ENCODE measurements around the gene NID1. TPM values are rescaled to one million over a fixed set of nuclear protein-coding genes. Genes with fewer than 3 reads are reported as not detected.

The NID1 gene
- total RNA-seq, 4 donors from 2014 or later, result 139 to 322 (median 244) TPM

GRCh38 chr1:235942625-235942934, 122.3 kb downstream of the NID1 start:
- Histone ChIP-seq H3K9me3 (no peaks in the 10 kb centered on the region), H3K27me3 (no peaks in the 10 kb centered on the region), H3K36me3 (no peaks in the 10 kb centered on the region), H3K4me3 (no peak overlapping the region), H3K27ac (peak overlapping the region in 1 of 4 donors; percentile 24), H3K4me1 (peaks cover 0 to 6% (median 0%) of the 10 kb centered on the region in 3 donors)
- ATAC-seq, result peak; percentile 15
- TF ChIP-seq EP300 (IDR thresholded peaks at IDR 0.05), result no peak
- WGBS, 2 donors (ENCODE audit: low coverage in 1 of 2), result 82 to 91% methylated on average over 2 to 4 of the region's 6 CpGs

- Histone ChIP-seq H3K4me1 (peaks cover 0 to 6% (median 0%) of the 10 kb centered on the region in 3 donors), H3K4me3 (no peak overlapping the region), H3K9me3 (no peaks in the 10 kb centered on the region), H3K27ac (peak overlapping the region in 1 of 4 donors; percentile 16), H3K36me3 (no peaks in the 10 kb centered on the region), H3K27me3 (no peaks in the 10 kb centered on the region)
- WGBS, 2 donors (ENCODE audit: low coverage in 1 of 2), result 57 to 86% methylated on average over 2 to 12 of the region's 12 CpGs
- no peak for TF ChIP-seq POLR2A (IDR thresholded peaks at IDR 0.05)
- no peak for TF ChIP-seq EP300 (IDR thresholded peaks at IDR 0.05)
- peak; percentile 8 for TF ChIP-seq POLR2AphosphoS5 (IDR thresholded peaks at IDR 0.05)
- TF ChIP-seq CTCF (IDR thresholded peaks at IDR 0.05), result no peak
- peak; percentile 15 for ATAC-seq
These were observed 122.8 kb downstream of the NID1 start for GRCh38 chr1:235941876-235942624.

DNA sequence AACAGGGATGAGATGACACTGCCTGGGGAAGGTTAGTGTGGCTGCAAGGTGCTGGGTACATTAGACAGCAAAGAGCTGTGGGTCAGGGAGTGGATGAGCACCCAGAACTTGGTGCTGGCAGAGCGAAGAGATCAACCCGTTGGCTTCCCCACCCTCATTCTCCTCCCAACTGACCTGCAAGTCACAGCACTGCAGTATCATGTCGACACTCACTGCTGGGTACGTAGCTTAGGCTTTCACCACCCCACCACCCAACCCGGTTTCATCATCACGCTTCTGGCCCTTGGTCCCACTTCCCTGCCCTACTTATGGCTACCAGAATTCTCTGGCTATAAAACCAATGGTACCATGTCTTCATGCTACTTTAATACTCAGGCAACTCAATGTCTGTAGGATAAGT, 124.6 kb downstream of the NID1 start:
- Histone ChIP-seq H3K27me3 (no peaks in the 10 kb centered on the region), H3K4me1 (peaks cover 0 to 12% (median 3%) of the 10 kb centered on the region in 3 donors), H3K27ac (no peak overlapping the region), H3K36me3 (no peaks in the 10 kb centered on the region), H3K9me3 (no peaks in the 10 kb centered on the region), H3K4me3 (no peak overlapping the region)
- TF ChIP-seq POLR2A (IDR thresholded peaks at IDR 0.05) (no peak), CTCF (IDR thresholded peaks at IDR 0.05) (no peak), POLR2AphosphoS5 (IDR thresholded peaks at IDR 0.05) (no peak), EP300 (IDR thresholded peaks at IDR 0.05) (no peak)
- ATAC-seq, result no peak
- WGBS, 2 donors (ENCODE audit: low coverage in 1 of 2), result 80 to 92% methylated on average over 4 to 6 of the region's 6 CpGs

DNA sequence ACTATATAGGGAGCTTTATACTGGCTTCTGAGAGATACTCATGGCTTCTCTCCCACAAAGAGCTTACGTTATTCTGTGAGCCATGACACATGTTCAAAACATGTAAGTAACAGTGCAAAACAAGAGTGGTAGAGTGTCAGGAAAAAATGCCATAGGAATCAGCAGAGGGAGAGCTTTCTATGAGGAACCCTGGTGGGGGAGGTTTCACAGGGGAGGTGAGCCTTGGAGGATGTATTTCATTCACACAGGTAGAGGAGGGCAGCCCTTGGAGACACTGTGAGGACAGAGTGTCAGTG, 125.5 kb downstream of the NID1 start:
- no peaks in the 10 kb centered on the region for H3K9me3 ChIP-seq
- H3K4me1 ChIP-seq, result peaks cover 0 to 14% (median 3%) of the 10 kb centered on the region in 3 donors
- no peak overlapping the region for H3K4me3 ChIP-seq
- H3K27me3 ChIP-seq, result no peaks in the 10 kb centered on the region
- WGBS, 2 donors (ENCODE audit: low coverage in 1 of 2), result 15 to 71% methylated on average over 1 of the region's 1 CpG
- H3K27ac ChIP-seq, result peak overlapping the region in 1 of 4 donors; percentile 50
- H3K36me3 ChIP-seq, result no peaks in the 10 kb centered on the region
- TF ChIP-seq CTCF (IDR thresholded peaks at IDR 0.05), result no peak
- no peak for TF ChIP-seq POLR2AphosphoS5 (IDR thresholded peaks at IDR 0.05)
- TF ChIP-seq POLR2A (IDR thresholded peaks at IDR 0.05), result no peak
- TF ChIP-seq EP300 (IDR thresholded peaks at IDR 0.05), result no peak
- no peak for ATAC-seq

GRCh38 chr1:235938709-235939479, 126.0 kb downstream of the NID1 start:
- no peaks in the 10 kb centered on the region for H3K9me3 ChIP-seq
- no peaks in the 10 kb centered on the region for H3K36me3 ChIP-seq
- H3K4me1 ChIP-seq, result peaks cover 0 to 14% (median 3%) of the 10 kb centered on the region in 3 donors
- no peaks in the 10 kb centered on the region for H3K27me3 ChIP-seq
- H3K27ac ChIP-seq, result peak overlapping the region in 1 of 4 donors; percentile 50
- WGBS, 2 donors (ENCODE audit: low coverage in 1 of 2), result 61 to 78% methylated on average over 4 to 6 of the region's 7 CpGs
- no peak overlapping the region for H3K4me3 ChIP-seq
- peak; percentile 42 for ATAC-seq
- TF ChIP-seq POLR2A (IDR thresholded peaks at IDR 0.05), result no peak
- no peak for TF ChIP-seq CTCF (IDR thresholded peaks at IDR 0.05)
- TF ChIP-seq EP300 (IDR thresholded peaks at IDR 0.05), result no peak
- TF ChIP-seq POLR2AphosphoS5 (IDR thresholded peaks at IDR 0.05), result no peak

Data from gastroesophageal sphincter (tissue), 4 donors.